CD4-positive, alpha-beta T cell treated with Interleukin-15 for 4 hours (primary cell): ENCODE data around the gene ITPR3.

Source experiments
- DNase-seq: peaks from one replicate; pipeline ENCODE4 v3.0.0-alpha.2; 2020; ENCODE audit warnings: low spot score

The ITPR3 gene

DNA sequence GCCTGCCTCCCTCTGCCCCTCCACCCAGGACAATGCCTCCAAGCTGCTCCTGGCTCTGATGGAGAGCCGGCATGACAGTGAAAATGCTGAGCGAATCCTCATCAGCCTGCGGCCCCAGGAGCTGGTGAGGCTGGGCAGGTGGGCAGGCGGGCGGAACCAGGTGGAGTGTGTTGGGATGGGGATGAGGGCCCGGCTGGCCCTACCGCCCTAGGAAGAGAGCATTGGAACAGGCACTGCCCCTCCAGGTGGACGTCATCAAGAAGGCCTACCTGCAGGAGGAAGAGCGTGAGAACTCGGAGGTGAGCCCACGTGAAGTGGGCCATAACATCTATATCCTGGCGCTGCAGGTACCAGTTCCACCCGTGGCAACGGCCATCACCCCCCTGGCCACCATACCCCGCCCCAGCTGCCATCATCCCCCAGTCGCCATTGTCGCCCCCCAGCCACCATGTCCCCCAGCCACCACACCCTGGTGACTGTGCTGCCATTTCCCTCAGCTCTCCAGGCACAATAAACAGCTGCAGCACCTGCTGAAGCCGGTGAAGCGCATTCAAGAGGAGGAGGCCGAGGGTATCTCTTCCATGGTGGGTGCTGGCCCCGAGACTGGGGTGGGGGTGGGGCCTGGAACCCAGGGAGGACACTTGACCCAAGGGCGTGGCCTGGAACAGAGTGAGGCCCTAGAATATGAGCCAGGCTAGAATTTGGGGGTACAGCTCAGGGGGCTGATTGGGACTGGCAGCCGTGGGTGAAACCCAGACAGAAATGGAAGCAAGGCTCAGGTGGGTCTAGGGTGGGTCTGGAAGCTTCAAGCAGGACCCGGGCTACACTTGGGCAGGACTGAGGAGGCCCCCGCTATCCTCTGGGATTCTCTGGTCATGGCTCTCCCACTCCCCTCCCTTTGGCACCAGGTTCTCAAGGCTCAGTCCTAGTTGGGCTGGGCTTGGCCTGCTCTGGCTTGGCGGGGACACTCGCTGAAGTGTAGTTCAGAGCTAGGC lies 66.2 kb downstream of the ITPR3 start:
- no peak for DNase-seq

DNA sequence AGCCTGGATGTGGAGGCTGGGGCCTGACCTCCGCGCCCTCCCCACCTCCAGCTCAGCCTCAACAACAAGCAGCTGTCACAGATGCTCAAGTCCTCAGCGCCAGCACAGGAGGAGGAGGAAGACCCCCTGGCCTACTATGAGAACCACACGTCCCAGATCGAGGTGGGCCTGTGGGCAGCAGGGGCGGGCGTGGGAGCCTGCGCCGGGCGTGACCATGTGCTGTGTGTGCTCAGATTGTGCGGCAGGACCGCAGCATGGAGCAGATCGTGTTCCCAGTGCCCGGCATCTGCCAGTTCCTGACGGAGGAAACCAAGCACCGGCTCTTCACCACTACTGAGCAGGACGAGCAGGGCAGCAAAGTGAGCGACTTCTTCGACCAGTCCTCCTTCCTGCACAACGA lies 66.9 kb downstream of the ITPR3 start:
- no peak for DNase-seq

DNA sequence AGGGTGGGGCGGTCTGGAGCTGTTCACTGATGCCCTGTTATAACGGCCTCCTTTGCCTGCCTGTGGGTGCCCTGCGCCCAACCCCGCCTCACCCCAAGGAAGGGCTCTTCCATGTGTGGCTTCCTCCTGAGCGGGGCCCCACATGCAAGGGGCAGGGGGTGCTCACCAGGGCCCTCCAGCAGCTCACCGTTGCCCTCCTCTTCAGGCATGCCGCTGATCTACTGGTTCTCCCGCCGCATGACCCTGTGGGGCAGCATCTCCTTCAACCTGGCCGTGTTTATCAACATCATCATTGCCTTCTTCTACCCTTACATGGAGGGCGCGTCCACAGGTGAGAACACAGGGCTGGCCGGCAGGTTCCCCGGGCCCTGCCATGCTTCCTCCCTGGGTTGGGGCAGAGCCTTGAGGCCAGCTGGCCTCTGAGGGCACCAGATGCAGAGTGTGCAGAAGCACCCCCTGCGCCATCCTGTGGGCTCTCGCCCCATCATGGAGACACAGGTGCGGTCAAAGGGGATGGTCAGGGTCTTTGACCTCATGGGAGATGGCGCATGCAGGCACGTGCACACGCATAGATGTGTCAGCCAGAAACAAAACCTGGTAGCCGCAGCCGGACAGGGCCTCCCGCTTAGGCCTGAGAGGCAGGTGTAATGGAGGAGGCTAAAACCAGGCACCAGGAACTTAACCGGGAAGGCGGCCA lies 67.5 kb downstream of the ITPR3 start:
- no peak for DNase-seq

DNA sequence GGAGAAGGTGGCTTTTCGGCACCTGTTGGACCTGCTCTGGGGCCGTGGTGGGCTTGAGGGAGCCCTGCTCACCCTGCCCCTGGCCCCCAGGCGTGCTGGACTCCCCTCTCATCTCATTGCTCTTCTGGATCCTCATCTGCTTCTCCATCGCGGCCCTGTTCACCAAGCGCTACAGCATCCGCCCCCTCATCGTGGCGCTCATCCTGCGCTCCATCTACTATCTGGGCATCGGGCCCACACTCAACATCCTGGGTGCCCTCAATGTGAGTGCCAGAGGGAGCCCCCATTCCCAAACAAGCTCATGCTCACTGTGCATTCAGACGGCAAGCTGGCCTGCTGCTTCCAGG lies 68.0 kb downstream of the ITPR3 start:
- no peak for DNase-seq

DNA sequence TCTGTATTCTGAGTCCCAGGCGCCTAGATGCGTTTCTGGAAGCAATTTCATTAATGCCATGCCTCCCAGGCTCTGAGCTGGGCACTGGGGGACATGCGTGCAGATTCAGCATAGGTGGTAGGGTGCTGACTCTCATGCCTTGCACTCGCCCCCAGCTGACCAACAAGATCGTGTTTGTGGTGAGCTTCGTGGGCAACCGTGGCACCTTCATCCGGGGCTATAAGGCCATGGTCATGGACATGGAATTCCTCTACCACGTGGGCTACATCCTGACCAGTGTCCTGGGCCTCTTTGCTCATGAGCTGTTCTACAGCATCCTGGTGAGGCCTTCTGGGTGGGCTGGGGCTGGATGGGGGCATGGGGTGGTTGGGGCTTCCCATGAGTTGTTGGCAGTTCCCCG lies 68.8 kb downstream of the ITPR3 start:
- DNase-seq = no peak

DNA sequence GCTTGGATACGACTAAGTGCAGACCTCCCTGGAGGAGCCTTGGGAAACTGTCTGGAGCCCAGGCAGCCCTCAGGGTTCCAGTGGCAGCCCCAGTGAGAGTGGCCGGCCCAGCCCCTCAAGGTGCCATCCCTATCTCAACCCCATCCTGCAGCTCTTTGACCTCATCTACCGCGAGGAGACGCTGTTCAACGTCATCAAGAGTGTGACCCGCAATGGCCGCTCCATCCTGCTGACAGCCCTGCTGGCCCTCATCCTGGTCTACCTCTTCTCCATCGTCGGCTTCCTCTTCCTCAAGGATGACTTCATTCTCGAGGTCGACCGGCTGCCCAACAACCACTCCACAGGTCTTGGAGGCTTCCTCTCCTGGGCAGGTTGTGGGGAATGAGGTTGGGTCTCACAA lies 69.6 kb downstream of the ITPR3 start:
- no peak for DNase-seq

DNA sequence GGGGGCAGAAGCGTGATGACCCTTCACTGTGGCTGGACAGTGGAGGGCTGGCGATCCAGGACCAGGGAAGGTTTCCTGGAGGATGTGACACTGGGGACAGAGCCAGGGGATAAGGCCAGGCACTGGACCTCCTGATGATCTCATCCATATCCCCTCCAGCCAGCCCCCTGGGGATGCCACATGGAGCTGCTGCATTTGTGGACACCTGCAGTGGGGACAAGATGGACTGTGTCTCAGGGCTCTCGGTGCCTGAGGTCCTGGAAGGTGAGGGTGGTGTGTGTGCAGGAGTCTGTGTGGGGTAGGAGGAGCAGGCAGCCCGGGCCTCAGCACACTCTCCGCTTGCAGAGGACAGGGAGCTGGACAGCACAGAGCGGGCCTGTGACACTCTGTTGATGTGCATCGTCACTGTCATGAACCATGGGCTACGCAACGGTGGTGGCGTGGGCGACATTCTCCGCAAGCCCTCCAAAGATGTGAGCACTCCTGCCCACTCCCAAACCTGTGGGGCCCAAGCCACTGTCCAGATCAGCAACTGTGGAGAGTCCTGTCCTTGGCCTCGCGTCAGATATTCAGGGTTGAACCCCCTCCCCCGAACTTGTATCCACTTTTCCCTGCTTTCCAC lies 70.4 kb downstream of the ITPR3 start:
- DNase-seq = no peak

DNA sequence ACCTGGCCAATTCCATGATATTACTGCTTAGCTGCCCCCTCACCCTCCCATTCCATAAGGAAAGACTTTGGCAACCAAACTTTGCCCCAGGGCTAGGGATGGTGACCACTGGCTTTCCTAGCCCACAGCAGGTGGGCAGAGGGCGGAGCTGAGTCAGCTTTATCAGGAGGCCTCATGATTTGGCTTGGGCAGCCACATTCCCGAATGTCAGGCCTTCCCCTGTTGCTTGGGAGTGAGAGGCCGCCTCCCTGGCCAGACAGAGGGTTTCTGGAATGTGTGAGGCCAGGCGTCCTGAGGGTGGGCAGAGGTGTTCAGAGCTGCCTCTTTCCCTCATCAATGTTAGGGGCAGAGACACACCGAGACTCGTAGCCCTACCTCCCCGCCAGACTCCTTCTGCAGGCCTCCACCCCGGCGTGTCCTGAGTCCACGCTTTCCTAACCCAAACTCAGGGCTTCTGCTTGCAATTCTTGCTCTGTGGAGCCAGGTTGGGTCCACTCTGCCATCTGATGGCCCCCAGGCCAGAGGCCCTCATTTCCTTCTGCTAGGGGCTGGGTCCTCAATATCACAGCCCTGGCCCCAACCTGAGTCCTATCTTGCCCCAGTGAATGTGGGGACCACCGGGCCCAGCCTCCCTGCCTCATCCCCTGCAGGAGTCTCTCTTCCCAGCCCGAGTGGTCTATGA lies 71.1 kb downstream of the ITPR3 start:
- no peak for DNase-seq

DNA sequence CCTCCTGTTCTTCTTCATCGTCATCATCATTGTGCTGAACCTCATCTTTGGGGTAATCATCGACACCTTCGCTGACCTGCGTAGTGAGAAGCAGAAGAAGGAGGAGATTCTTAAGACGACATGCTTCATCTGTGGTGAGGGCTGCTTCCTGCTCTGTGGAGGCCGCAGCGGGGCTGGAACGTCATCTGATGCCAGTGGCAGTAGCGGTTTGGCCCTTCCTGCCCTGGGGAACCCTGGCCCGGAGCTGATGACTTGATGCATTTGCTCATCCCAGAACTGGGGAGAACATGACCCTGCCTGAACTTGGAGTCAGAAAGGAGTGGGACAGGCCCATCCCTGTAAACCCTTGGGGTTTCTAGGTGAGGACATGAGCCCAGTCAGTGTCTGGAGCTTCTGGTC lies 71.6 kb downstream of the ITPR3 start:
- DNase-seq = peak; percentile 57

DNA sequence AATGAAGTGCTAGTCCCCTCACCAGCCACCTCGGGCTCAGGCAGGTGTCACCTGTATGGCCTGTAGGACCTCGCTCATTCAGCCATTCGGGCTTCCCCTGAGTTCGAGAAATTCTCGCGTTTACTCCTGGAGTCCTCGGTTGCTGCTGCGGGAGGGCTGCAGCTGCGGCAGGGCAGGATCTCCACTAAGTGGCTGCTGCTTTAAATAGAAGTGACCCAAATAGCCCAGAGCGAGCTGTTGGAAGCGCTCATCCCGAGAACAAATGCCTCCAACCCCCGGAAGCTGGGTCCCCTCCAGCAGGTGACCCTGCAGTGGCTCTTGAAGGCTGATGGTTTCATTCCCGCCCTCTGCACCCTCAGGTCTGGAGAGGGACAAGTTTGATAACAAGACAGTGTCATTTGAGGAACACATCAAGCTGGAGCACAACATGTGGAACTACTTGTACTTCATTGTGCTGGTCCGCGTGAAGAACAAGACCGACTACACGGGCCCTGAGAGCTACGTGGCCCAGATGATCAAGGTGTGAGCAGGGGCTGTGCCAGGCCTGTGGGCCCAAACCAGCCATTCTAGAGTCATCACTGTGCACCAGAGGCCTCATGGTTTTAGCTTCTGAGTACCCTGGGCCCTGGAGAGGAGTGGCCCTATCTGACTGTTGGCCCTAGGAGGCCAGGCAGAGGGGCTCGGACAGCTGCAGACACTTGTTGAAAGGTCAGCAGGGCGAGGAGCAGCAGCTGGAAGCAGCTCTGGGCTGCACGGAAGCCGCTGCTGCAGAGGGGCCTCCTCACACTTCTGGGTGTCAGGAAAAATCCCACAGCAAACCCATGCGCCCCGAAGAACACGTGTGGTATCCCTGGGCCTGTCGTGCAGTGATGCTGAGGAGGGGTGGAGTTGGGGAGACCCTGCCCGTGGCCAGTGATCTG lies 72.3 kb downstream of the ITPR3 start:
- DNase-seq = no peak

DNA sequence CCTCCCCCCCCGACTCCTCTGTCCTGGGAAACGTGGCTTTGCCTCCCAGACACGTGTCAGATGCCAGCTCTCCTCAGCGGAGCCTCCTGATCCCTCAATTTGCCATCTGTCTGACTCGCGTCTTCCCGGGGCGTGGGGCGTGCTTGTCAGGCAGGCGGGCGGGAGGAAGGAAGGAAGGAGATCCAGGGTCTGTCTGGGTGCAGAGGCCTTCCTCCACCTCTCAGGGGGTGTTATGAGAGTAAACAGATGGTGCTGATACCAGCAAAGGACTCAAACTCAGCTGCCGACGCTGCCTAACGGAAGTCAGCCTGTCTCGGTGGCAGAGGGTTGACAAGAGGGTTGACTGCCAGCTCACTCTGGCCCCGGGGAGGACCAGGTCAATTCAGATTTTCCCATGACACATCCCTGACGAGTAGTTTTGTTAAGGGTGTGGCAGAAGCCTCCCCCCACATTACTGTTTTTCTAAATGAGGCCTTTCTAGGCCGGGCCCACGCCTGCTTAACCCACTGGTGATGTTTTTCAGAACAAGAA lies 73.3 kb downstream of the ITPR3 start:
- DNase-seq = peak; percentile 69

DNA sequence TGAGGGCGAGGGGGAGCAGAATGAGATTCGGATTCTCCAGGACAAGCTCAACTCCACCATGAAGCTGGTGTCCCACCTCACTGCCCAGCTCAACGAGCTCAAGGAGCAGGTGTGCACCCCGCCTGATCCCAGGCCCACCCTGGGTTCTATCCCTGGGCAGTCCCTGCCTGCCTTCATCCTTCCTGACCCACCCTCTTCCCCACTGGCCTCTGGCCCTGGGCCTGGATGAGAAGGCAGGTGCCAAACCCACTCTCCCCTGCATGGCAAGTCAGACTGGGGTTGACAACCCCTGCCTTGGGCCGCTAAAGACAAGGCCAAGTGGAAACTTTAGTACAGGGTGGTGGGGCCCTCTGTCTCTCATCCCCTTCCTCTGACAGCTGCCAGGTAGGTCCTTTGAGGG lies 73.9 kb downstream of the ITPR3 start:
- no peak for DNase-seq

DNA sequence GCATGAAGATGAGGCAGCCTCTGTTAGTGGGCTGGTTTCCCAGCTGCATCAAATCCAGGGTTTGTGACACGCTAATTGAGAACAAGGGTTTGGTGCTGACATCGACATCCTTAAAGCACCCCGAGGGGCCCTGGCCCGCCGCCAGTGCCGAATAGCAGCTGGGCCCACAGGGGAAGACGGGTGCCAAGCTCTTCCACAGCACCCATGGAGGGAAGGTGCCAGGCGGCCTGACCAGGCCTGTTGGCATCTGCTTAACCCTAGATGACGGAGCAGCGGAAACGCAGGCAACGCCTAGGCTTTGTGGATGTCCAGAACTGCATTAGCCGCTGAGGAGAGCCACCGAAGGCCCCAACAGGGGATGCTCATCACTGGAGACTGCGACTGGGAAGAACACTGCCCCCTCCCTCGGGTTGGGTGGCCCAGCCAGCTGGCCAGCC lies 74.3 kb downstream of the ITPR3 start:
- DNase-seq = no peak

DNA sequence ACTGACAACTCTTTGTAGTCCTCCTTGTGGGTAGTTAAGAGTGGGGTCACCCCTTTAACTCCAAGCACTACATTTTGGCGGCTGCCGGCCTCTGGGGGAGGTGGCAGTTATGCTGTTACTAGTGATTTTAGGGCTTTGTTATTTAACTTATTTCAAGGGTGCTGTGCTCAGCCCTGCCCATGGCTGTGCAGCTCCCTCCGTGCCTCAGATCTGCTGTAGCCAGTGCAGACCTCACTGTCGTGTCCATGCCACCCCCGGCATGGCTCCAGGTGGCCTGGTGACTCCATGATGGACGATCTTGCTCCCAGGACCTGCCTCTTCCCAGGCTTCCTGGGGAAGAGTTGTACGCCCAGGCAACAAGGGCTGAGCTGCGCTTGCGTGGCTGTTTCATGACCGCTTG lies 75.0 kb downstream of the ITPR3 start:
- no peak for DNase-seq

DNA sequence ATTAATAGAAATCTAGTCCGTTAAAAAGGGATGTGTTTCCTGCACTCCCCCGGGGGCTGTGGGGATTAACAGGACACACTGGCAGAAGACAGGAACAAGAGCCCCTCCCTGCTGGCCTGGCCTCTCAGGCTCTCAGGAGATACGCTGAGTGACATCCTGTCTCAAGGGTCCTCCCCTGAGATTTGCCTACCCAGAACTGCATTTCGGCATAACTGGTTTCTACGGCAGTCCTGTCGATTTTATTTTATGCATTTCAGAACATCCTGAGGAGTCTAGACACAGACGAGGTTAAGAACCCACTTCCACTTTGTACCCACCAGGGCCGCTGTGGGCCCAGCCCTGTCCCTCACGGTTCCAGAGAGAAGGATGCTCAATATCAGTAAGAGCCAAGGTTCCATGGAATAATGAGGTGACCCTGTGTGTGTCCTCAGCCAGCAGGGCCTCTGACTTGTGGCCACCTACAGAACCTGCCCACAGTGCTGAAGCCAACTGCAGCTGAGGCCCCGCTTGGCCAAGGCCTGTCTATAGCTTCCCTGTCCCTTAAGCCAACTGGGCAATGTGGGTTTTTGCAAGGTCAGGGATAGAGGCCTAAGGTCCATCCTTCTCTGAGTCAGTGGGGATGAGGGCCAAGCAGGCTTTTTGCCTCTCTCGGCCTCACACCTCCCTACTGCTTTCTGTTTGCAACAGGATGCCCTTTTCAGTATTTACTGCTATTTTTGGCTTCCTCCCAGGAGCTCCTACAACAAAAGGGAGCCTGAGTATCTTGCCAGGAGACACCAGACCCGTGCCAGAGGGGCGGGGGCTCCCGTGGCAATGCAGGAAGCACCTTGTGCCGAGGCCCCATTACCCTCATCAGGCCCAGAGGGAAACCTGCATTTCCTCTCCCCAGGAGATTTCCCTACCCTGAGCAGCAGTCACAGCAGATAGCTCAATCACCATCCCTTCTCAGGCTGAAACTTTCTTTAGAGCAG lies 75.7 kb downstream of the ITPR3 start:
- peak; percentile 32 for DNase-seq

DNA sequence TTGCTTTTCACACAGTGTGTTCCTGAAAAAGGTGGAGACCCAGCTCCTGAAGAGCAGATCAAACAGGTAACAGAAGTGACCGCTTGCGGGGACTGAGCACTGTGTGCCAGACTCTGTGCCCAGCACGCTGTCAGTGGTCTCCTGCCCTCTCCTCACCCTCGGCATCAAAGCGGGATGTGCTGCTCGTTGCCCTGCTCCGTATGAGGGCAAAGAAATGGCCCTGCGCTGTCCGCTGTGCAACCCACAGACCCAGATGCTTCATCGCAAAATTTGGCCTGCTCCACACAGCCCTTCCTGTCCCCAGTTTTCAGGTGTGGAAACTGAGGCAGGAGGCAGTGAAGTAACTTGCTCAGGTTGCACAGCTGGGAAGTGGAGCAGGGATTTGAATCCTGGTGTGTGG lies 76.7 kb downstream of the ITPR3 start:
- no peak for DNase-seq

DNA sequence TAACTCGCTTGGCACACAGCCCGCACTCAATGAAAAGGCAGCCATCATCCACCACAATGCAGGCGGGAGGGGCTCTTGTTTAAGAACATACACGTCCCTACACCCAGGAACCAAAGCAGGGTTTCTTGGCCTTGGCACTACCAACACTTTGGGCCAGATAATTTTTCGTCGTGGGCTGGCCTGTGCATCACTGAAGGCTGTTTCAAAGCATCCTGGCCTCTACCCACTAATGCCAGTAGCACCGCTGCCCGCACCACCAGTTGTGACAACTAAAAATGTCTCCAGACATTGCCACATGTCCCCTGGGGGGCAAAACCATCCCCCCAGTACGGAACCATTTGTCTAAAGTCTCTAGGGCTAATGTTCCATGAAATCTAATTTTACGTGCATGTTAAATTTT lies 77.4 kb downstream of the ITPR3 start:
- no peak for DNase-seq

DNA sequence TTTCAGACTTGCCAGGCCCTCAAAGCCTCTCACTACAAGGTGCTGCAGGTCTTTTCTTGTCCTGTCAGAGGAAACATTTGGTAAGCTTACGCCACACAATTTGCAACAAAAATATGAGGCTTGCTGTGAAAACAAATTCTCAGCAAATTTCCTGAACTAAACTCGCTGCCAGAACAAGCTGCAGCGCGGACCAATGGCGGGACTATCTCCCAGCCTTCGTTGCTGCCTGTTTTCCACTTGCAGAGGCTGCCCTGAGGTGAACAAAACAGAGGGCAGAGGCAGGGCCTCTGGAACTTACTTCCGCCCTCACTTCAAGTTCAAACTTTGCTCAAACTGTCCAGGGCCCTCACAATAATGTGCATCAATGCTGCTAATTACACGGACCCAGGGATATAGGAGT lies 78.0 kb downstream of the ITPR3 start:
- no peak for DNase-seq

DNA sequence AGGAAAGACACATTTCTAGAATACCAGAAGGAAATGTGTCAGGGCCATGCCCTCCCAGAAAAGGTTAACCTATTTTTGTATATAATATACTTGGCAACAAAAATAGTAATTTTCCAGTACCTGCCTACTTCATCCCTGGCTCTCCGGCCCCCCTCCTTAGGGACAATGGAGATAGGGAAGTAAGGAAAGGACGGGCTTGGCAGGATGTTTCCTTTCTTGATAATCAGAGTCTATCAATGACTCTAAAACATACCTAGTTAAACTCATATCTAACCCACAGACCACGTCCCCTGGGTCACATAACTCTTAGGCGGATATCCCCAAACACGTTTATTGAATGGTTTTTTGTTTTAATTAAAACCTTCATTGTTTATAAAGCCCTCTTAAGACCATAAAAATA lies 78.6 kb downstream of the ITPR3 start:
- no peak for DNase-seq
